Sciatic nerve (tissue), 2 donors: ENCODE data around the gene CBX7. TPM values are rescaled to one million over a fixed set of nuclear protein-coding genes. Genes with fewer than 3 reads are reported as not detected.

Experiments
- ATAC-seq: fragments of 200-7000 bp; cut with Tn5 transposase; one replicate; pipeline ENCODE4 v1.9.1; 2020; ENCODE audit warnings: mild to moderate bottlenecking, moderate library complexity
- DNase-seq: peaks from one replicate; pipeline ENCODE4 v3.0.0-alpha.2; 2020; ENCODE audit warnings: low spot score
- intact Hi-C: fragments of 100-400 bp; cut with DNase I; formaldehyde crosslinking; loops from one replicate; pipeline ENCODE4 v1.14.2; 2022
- total RNA-seq: library from RNA; stranded (reverse); fragmentation: NEBNext Ultra II Directional; extraction: Animal tissue kit (Norgen Biotek cat#: 25700); gene quantifications from one replicate; pipeline ENCODE4 v1.2.1, GENCODE V29; 2021
- donor health status: DM: no; HTN: no; CAD: no.
- donor health status: DM: no; HTN: no; CAD: no.

The CBX7 gene
- total RNA-seq, 1 donor from 2014 or later: 115 TPM

GRCh38 chr22:39132281-39132680 lies 20.2 kb downstream of the CBX7 start:
- intact Hi-C loops: loop anchor here (5.0 kb wide), 1 partner anchor 265 kb away; no protein-coding TSS in a partner anchor
- DNase-seq: peak; percentile 48
- ATAC-seq: no peak

DNA sequence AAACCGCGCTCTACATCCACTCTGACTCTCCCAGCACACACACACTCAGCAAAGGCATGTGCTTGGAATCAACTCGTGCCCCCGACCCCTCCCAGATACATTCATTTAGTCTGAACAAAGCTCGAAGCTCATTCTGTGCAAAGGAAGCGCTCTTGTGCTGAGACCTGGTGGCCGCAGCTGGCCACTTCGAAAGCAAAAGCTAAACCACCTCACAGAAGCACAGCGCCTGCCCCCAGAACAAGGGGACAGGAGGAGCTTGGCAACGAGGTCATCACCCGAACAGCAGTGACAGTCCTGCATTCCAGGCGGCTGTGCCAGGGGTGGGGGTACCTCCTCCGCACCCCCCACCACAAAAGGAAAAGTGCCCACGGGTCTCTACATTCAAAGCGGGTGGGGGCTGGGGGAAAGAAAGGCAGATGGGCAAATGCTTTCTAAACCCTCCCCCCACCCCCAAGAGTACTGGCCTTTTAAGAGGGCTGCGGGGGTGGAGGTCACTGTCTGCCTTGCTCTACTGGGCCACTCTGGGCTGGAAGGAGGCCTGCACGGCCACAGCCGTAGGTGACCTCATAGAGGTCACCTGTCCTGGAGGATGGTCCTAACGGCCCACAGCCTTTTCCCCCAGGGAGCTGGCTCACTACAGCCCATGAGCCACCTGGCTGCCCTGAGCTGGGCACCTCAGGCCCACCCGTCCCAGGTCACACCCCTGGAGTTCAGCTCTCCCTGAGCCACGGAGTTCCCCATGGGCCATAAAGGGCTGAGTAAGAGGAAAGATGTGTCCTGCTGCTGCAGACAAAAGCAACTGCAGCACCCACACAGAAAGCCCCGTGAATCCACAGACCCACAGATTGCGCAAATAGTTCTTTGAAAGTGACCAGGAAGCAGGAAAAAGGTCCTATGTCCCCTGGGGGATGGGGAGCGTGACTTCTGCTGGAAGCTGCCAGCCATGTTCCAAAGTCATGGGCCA lies 21.3 kb downstream of the CBX7 start:
- intact Hi-C loops: loop anchor here (5.0 kb wide), 1 partner anchor 264 kb away; no protein-coding TSS in a partner anchor
- ATAC-seq (peak; percentile 42), DNase-seq (peak; percentile 55)

GRCh38 chr22:39130152-39130704 lies 22.3 kb downstream of the CBX7 start:
- no peak for DNase-seq
- ATAC-seq: no peak
- intact Hi-C loops: loop anchor here (5.0 kb wide), 1 partner anchor 263 kb away; no protein-coding TSS in a partner anchor

- intact Hi-C loops: loop anchor here (5.0 kb wide), 1 partner anchor 262 kb away; no protein-coding TSS in a partner anchor
- DNase-seq: no peak
- no peak for ATAC-seq
These were observed 22.7 kb downstream of the CBX7 start for GRCh38 chr22:39129746-39130145.

DNA sequence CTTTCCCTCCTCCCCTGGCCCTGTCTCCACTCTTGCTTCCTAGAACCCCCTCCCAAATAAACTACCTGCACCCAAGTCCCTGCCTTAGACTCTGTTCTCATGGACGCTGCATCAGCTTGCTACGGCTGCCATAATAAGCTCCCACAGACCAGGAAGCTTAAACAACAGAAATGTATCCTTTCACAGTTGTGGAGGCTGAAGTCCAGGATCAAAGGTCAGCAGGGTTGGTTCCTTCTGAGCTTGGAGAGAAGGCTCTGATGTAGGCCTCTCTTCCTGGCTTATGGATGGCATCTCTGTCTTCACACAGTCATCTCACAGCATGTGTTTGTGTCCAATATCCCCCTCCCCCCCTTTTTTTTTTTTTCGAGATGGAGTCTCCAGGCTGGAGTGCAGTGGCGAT lies 23.4 kb downstream of the CBX7 start:
- intact Hi-C loops: no loop called here
- ATAC-seq (no peak), DNase-seq (no peak)

- intact Hi-C loops: no loop called here
- no peak for DNase-seq
- no peak for ATAC-seq
These were observed 24.0 kb downstream of the CBX7 start for GRCh38 chr22:39128508-39128907.

GRCh38 chr22:39125622-39126021 lies 26.9 kb downstream of the CBX7 start:
- no peak for ATAC-seq
- intact Hi-C loops: no loop called here
- DNase-seq: no peak

- ATAC-seq (peak; percentile 29), DNase-seq (no peak)
- intact Hi-C loops: no loop called here
These were observed 28.5 kb downstream of the CBX7 start for GRCh38 chr22:39123751-39124581.

DNA sequence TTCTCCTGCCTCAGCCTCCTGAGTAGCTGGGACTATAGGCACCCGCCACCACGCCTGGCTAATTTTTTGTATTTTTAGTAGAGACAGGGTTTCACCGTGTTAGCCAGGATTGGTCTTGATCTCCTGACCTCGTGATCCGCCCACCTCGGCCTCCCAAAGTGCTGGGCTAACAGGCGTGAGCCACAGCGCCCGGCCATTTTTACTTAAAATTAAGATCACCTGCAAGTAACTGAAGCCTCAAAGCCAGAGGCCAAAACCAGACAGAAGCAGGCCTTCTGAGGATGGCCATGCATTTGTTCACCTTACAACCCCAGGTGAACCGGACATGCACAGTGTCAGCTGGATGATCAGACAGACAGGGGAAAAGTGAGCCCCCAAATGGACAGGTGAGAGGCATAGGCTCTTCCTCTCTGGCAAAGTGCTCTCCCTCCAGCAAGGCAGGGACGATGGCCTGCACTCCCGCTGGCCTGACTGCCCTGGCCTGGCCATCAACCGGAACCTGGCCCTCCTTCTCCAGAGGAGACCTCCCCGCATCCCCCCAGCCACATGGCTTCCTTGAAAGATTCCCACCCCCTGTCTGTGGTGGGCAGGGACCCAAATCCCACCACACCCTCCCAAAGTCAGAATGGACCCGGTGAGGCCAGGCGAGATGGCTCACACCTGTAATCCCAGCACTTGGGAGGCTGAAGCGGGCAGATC lies 29.6 kb downstream of the CBX7 start:
- DNase-seq (no peak), ATAC-seq (peak; percentile 22)
- intact Hi-C loops: no loop called here

- intact Hi-C loops: no loop called here
- ATAC-seq (no peak), DNase-seq (no peak)
These were observed 31.5 kb downstream of the CBX7 start for GRCh38 chr22:39120983-39121382.

DNA sequence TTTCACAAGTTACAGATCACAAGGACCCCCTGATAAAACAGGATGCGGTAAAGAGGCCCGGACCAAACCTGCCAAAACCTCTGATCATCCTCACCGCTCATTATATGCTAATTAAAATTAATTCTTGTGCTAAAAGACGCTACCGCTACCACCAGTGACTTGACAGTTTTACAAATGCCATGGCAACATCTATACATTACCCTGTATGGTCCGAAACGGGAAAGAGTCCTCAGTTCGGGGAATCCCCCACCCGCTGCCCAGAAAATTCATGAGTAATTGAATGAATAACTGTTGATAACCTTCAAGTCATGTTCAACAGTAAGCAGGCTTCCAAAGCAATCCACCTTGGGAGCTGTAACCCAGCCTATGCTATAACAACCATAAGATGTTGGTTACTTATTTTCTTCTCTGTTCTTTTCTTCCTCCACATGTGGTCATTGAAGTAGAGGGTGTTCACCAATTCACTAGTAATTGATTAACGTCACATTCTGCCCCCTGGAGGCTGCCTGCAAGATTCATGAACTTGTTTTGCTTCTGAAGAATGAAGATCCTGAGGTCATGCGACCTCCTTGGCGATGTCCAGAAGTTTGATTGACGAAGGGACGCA lies 34.8 kb downstream of the CBX7 start:
- intact Hi-C loops: no loop called here
- no peak for DNase-seq
- ATAC-seq: peak; percentile 24

DNA sequence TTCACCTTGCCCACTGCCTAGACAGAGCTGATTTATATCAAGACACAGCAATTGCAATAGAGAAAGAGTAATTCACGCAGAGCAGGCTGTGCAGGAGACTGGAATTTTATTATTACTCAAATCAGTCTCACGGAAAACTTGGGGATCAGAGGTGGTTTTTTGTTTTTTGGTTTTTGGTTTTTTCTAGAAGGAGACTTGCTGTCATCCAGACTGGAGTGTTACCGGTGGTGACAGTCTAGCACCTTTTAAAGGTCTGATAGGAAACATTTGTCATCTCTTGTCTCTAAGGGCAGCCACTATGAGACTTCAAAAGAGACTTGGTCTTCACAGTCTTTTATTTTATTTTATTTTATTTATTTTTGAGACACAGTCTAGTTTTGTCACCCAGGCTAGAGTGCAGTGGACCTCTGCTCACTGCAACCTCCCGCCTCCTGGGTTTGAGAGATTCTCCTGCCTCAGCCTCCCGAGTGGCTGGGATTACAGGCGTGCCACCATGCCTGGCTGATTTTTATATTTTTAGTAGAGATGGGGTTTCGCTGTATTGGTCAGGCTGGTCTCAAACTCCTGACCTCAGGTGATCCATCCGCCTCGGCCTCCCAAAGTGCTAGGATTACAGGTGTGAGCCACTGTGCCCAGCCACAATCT lies 36.4 kb downstream of the CBX7 start:
- ATAC-seq: no peak
- no peak for DNase-seq
- intact Hi-C loops: no loop called here

DNA sequence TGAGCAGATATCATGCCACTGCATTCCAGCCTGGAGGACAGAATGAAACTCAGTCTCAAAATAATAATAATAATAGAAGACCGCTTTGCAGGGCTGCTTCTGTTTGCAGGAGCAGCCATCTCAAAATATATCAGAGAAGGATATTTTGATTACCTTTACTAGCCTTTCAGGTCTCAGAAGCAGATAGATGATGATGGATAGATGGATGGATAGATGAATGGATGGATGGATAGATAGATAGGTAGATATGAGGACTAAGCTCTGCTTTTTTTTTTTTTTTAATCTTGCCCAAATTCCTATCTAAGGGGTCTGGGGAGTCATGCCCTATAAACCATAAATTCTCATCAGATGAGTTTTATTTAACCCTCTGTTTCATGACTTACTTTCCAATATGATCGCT lies 36.9 kb downstream of the CBX7 start:
- DNase-seq: no peak
- ATAC-seq: no peak
- intact Hi-C loops: no loop called here

GRCh38 chr22:39114112-39114511 lies 38.4 kb downstream of the CBX7 start:
- ATAC-seq: no peak
- intact Hi-C loops: no loop called here
- no peak for DNase-seq

DNA sequence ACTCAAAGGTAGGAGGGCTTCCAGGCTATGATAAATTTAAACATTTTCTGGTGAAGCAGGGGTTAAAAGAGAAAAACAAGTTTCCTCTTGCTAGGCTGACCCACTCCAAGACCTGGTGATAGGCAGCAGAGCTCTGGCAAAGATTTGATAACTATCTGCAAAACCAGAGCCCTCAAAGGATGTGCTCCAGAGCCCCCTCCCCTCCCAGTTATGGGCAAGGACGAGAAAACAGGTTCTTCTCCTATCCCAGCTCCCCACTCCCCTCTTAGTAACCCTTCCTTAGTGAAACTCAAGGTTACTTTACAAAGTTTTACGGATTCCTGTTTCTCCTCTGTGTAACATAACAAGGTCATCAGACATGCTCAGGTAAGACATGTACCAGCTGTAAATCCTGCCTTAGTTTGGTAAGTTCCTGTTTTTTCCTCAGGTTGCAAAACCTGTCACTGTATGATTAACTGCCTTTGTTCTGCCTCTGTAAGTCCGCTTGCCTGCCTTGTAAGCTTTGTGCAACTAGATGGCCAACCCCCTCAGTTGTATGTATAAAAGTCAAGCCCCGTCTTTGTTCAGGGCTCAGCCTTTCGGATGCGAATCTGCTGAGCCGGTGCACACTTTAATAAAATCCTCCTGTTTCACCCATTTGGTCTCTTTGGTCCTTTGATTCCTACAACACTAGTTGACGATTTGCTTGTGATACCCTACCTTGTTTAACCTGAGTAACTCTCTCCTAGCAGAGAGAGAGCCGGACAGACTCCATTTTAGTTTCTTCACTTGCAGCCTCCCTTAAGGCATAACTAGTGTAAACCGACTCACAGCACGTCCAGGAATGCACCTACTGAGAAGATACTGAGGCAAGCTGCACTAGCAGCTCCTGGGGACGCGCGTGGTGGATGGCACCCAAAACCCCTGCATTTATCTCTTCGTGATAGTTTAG lies 41.6 kb downstream of the CBX7 start:
- intact Hi-C loops: no loop called here
- no peak for DNase-seq
- no peak for ATAC-seq

DNA sequence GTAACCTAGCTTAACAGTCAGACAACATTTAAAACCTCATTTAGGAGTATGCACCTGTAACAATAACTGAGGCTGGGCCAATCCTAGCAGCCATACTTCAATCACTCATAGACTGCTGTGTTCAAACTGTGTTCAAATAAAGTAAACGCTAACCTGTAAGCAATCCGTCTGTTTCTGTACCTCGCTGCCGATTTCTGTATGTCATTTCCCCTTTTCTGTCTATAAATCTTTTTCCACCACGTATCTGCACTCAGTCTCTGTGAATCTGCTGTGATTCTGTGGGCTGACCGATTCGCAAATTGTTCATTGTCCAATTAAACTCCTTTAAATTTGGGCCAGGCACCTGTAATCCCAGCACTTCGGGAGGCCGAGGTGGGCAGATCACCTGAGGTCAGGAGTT lies 43.1 kb downstream of the CBX7 start:
- DNase-seq (no peak), ATAC-seq (no peak)
- intact Hi-C loops: no loop called here

DNA sequence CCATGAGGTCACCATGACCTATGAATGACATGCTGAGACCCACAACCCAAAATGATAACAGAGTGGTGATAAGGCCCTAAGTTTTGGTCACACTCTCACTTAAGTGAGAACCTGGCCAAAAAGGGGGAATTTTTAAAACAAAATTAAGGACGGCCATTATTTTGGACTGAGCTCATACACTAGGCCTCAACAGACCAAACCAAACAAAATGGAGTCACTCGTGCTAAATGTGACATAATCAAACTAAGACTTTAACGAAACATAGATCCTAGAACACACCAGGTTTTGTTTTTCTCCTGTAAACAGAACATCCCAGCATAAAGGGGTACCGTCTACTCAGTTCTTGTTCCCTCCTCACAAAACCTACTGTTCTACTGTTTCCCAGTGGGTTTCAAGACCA lies 44.0 kb downstream of the CBX7 start:
- no peak for ATAC-seq
- intact Hi-C loops: no loop called here

More for the DNA sequence above, 44.0 kb downstream of the CBX7 start:
- DNase-seq: no peak
